ENCODE results near the gene CA12.

GRCh38 chr15:63330926-63331325 lies 50.7 kb downstream of the CA12 start:
- TF ChIP-seq CTCF (IDR thresholded peaks at IDR 0.05) (no peak), POLR2AphosphoS5 (IDR thresholded peaks at IDR 0.05; ENCODE audit: insufficient read depth in 1 of 2, low read depth in 1 of 2) (no peak), POLR2A (IDR thresholded peaks at IDR 0.05) (no peak)

Measured in vagina (tissue), 2 donors.